ENCODE results near the gene SEC61B. TPM values are rescaled to one million over a fixed set of nuclear protein-coding genes. Genes with fewer than 3 reads are reported as not detected.

SEC61B gene
- total and polyA plus RNA-seq, 12 donors, result 33.2 to 371 (median 200) TPM

- no peak for DNase-seq
- no peak overlapping the region for H3K27ac ChIP-seq
- intact Hi-C loops (cut with DNase I), result no loop called here
- no peaks in the 10 kb centered on the region for H3K27me3 ChIP-seq
- TF ChIP-seq POLR2A (IDR thresholded peaks at IDR 0.05) (no peak), CTCF (IDR thresholded peaks at IDR 0.05) (no peak)
- 62 to 65% (median 64%) methylated on average over 3 of the region's 3 CpGs for WGBS, 4 donors
- H3K36me3 ChIP-seq (replicated peaks in 1 of 2), result no peaks in the 10 kb centered on the region
- H3K4me3 ChIP-seq, result no peak overlapping the region
- no peaks in the 10 kb centered on the region for H3K4me1 ChIP-seq (replicated peaks in 1 of 2)
- no peaks in the 10 kb centered on the region for H3K9me3 ChIP-seq (replicated peaks in 1 of 3)
Measured at GRCh38 chr9:99270491-99270890, 48.4 kb downstream of the SEC61B start.

DNA sequence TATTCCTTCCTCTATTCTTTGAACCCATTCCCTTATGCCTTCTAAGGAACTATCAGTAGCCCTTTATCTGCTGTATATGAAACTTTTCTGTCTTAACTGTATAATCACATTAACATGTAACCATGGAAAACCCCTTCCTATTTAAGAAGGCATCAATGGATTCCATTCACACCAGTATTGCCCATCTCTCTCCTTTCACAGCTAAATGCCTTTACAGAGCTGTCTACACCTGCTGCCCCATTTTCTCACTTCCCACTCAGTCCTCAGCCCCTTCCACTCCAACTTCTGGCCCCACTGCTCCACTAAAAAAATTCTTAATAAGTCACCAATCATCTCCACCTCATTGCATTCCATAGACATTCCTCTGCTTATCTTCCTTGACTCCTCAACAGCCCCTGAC, 50.8 kb downstream of the SEC61B start:
- H3K36me3 ChIP-seq (replicated peaks in 1 of 2), result no peaks in the 10 kb centered on the region
- TF ChIP-seq CTCF (IDR thresholded peaks at IDR 0.05) (no peak), POLR2A (IDR thresholded peaks at IDR 0.05) (no peak)
- DNase-seq, result no peak
- intact Hi-C loops (cut with DNase I), result no loop called here
- no peak overlapping the region for H3K27ac ChIP-seq
- no peaks in the 10 kb centered on the region for H3K27me3 ChIP-seq
- no peaks in the 10 kb centered on the region for H3K4me1 ChIP-seq (replicated peaks in 1 of 2)
- no peaks in the 10 kb centered on the region for H3K9me3 ChIP-seq (replicated peaks in 1 of 3)
- no peak overlapping the region for H3K4me3 ChIP-seq

DNA sequence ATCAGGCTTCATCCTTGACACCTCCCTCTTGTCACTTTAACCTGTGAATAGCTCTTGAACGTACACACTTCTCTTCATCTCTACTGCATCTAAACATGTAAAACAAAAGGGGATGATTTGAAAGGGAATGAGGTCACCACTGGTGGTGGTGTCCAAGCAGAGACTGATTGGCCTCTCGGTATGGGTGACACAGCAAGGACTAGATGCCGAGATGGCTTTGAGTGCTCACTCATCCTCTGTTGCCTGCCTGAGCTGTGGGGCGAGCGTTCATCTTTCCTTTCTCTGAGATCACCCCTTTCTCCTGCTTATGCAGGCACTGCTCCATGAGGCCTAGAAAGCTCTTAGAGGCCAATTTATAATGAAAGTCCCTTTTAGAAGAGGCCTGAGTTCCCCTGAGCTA, 51.9 kb downstream of the SEC61B start:
- H3K4me3 ChIP-seq, result no peak overlapping the region
- intact Hi-C loops (cut with DNase I), result no loop called here
- no peaks in the 10 kb centered on the region for H3K36me3 ChIP-seq (replicated peaks in 1 of 2)
- no peaks in the 10 kb centered on the region for H3K27me3 ChIP-seq
- H3K4me1 ChIP-seq (replicated peaks in 1 of 2), result no peaks in the 10 kb centered on the region
- 90 to 100% (median 94%) methylated on average over 5 of the region's 5 CpGs for WGBS, 4 donors
- no peaks in the 10 kb centered on the region for H3K9me3 ChIP-seq (replicated peaks in 1 of 3)
- H3K27ac ChIP-seq, result no peak overlapping the region
- DNase-seq, result no peak
- no peak for TF ChIP-seq CTCF (IDR thresholded peaks at IDR 0.05)
- no peak for TF ChIP-seq POLR2A (IDR thresholded peaks at IDR 0.05)

- 47 to 64% (median 50%) methylated on average over 2 of the region's 2 CpGs for WGBS, 4 donors
- Histone ChIP-seq H3K27me3 (no peaks in the 10 kb centered on the region), H3K27ac (no peak overlapping the region), H3K9me3 (replicated peaks in 1 of 3) (no peaks in the 10 kb centered on the region), H3K4me3 (no peak overlapping the region), H3K36me3 (replicated peaks in 1 of 2) (no peaks in the 10 kb centered on the region), H3K4me1 (replicated peaks in 1 of 2) (no peaks in the 10 kb centered on the region)
- no peak for TF ChIP-seq POLR2A (IDR thresholded peaks at IDR 0.05)
- no peak for TF ChIP-seq CTCF (IDR thresholded peaks at IDR 0.05)
- intact Hi-C loops (cut with DNase I), result no loop called here
- DNase-seq, result no peak
Measured at GRCh38 chr9:99274495-99274894, 52.4 kb downstream of the SEC61B start.

Small RNAs within 50 kb of the gene (small RNA-seq; reads per million reads assigned to genes)
- gene RN7SL794P, result 0 reads per million in 2 donors

Other genes with a start within 250 kb of the SEC61B start
- 10 to 100 TPM in 8 of 9 donors, 1 to 10 TPM in 1; 7.7 to 38.5 (median 29.1) TPM for gene TGFBR1, start 117.2 kb upstream of the SEC61B start, total RNA-seq
- gene TGFBR1, start 117.2 kb upstream of the SEC61B start, polyA plus RNA-seq, result 10 to 100 TPM in 1 of 3 donors, 1 to 10 TPM in 2; 5.5 to 14.2 (median 8.5) TPM
- 10 to 100 TPM; 44.9 to 95.8 (median 63.2) TPM for gene ALG2, start 340 bp upstream of the SEC61B start, total RNA-seq
- gene ALG2, start 340 bp upstream of the SEC61B start, polyA plus RNA-seq, result 100 to 1,000 TPM in 1 of 3 donors, 10 to 100 TPM in 2; 19.2 to 144 (median 28.2) TPM

Measured in adrenal gland (tissue), 12 donors.